ENCODE results near the gene ADD3.
"Not testable (repeated sequence)": the region's sequence is repeated elsewhere in the genome, so short reads cannot be mapped to it uniquely, and the experiment has no call there.

The ADD3 gene

DNA sequence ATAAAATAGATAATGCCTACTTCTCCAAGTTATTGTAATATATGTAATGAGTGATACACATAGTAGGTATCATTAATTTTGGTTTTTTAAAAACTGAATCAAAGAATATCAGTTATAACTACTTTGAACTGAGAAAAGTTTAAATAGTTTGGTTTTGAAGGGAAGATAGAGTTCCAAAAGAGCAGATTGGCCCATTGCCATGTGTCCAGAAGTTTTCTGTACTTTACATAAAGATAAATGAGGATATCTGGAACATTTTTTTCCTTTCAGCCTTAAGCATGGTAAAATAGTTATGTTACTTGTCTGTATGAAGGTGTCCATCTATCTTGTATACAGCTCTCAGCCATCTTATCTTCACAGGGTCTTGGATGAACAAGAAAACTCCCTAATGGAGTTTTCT is 101.7 kb downstream of the ADD3 start:
- TF ChIP-seq, protein P1, sequence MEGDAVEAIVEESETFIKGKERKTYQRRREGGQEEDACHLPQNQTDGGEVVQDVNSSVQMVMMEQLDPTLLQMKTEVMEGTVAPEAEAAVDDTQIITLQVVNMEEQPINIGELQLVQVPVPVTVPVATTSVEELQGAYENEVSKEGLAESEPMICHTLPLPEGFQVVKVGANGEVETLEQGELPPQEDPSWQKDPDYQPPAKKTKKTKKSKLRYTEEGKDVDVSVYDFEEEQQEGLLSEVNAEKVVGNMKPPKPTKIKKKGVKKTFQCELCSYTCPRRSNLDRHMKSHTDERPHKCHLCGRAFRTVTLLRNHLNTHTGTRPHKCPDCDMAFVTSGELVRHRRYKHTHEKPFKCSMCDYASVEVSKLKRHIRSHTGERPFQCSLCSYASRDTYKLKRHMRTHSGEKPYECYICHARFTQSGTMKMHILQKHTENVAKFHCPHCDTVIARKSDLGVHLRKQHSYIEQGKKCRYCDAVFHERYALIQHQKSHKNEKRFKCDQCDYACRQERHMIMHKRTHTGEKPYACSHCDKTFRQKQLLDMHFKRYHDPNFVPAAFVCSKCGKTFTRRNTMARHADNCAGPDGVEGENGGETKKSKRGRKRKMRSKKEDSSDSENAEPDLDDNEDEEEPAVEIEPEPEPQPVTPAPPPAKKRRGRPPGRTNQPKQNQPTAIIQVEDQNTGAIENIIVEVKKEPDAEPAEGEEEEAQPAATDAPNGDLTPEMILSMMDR (IDR thresholded peaks at IDR 0.05; ENCODE audit: control extremely low read depth, extremely low read depth, low read depth, missing control alignments) = no peak
- POLR2A ChIA-PET = no interaction called here
- CTCF ChIA-PET = interaction anchor here (0.7 to 2.6 kb wide), 4 partner anchors 11 to 491 kb away, joined by 3 to 11 read pairs (median 4); no protein-coding TSS in a partner anchor
- DNase-seq (ENCODE audit: extremely low spot score) = no peak

DNA sequence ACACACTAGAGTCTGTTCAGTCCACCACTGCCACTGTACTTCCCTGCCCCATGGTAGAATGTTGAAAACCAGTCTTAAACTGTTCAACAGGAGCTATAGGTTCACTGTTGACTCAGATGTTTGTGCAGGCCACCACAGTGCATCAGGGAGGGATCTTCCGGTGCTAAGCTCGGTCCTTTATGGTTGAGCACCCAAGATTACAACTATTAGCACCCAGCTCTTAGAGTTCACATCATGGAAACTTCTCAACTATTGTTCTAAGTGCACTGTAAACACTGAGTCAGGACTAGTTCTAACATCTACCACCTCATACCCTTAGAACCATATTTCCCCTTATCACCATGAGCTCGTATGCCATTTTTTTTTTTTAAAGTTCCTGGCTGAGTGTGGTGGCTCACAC is 102.6 kb downstream of the ADD3 start:
- no peak for DNase-seq (ENCODE audit: extremely low spot score)
- CTCF ChIA-PET = interaction anchor here (1.5 to 2.6 kb wide), 2 partner anchors 11 to 14 kb away, joined by 4 to 11 read pairs; no protein-coding TSS in a partner anchor

DNA sequence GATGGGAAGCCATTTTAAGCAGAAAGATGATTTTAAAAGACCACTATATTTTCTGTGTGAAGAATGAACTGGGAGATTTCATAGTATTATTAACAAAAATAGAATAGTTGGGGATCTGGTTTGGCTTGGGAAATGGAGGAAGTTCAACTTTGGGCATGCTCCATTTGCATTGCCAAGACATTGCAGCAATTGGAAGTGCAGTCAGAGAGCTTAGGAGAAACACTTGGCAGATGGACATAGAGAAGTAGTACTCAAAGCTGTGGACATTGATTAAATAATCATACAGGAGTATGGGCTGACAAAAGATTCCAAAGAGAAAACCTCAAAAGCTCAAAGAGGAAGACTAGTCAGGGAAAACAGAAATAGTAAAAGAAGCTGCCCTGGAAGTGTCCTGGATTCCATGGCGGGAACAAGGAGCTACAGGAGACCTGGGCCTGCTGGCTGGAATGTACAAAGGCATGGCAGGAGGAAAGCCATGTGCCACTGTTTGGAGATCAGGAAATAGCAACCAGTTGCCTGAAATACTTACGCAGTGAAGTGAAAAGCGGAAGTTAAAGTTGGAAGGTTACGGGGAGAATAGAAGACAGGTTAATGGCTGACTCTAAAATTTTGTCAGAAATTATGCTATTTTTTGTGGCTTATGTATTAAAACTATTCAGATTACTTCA is 106.0 kb downstream of the ADD3 start:
- POLR2A ChIA-PET = no interaction called here
- TF ChIP-seq, protein P1 (IDR thresholded peaks at IDR 0.05; ENCODE audit: control extremely low read depth, extremely low read depth, low read depth, missing control alignments) = no peak
- CTCF ChIA-PET = interaction anchor here (1.6 to 2.7 kb wide), 2 partner anchors 9 to 11 kb away, joined by 3 to 5 read pairs; no protein-coding TSS in a partner anchor
- DNase-seq (ENCODE audit: extremely low spot score) = no peak

More for the DNA sequence above, 102.6 kb downstream of the ADD3 start:
- TF ChIP-seq, protein P1 (IDR thresholded peaks at IDR 0.05; ENCODE audit: control extremely low read depth, extremely low read depth, low read depth, missing control alignments) = no peak
- POLR2A ChIA-PET = no interaction called here

DNA sequence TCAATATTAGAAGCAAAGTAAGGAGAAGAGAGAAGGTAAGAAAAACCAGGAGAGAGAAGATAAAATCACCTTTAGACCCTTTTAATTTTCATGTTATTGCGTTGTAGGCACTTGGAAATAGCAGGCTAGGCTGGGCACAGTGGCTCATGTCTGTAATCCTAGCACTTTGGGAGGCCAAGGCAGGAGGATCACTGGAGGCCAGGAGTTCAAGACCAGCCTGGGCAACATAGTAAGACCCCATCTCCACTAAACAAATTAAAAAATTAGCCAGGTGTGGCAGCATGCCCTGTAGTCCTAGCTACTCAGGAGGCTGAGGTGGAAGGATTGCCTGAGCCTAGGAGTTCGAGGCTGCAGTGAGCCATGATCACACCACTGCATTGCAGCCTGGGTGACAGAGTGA is 106.9 kb downstream of the ADD3 start:
- DNase-seq (ENCODE audit: extremely low spot score) = not testable (repeated sequence)
- CTCF ChIA-PET = interaction anchor here (1.6 to 2.7 kb wide), 2 partner anchors 10 to 12 kb away, joined by 3 to 5 read pairs; no protein-coding TSS in a partner anchor

DNA sequence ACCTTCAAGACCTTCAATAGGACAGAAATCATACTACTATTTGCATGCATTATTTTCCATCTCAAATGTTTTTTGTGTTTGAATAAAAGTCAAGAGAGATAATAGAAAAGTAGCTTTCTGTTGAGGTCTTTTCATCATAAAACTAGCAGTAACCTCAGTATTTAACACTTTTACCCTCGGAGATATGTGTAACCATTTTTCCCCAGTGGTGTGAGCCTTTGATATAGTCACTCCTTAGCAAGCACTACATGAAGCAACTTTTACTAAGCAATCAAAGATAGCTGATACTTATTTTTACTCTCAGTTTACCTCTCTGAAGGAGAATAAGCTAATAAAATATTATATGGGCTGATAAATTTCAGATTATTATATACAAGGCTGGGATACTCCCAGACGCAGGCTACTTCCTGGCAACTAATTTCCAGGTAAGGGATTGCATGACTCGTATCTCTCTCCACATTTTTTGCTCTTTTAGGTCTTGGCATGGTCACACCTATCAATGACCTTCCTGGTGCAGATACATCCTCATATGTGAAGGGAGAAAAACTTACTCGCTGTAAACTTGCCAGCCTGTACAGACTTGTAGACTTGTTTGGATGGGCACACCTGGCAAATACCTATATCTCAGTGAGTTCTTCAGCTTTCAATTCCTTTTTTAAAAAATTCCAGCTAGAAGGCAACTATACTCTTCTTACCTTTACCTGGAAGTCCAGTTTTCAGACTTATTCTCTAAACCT is 108.2 kb downstream of the ADD3 start:
- ChIA-PET POLR2A (no interaction called here), CTCF (interaction anchor here (1.2 to 2.7 kb wide), 2 partner anchors 11 to 22 kb away, joined by 5 to 8 read pairs; no protein-coding TSS in a partner anchor)
- TF ChIP-seq, protein P1 (IDR thresholded peaks at IDR 0.05; ENCODE audit: control extremely low read depth, extremely low read depth, low read depth, missing control alignments) = no peak
- no peak for DNase-seq (ENCODE audit: extremely low spot score)

More for the DNA sequence above, 106.9 kb downstream of the ADD3 start:
- POLR2A ChIA-PET = not testable (repeated sequence)

DNA sequence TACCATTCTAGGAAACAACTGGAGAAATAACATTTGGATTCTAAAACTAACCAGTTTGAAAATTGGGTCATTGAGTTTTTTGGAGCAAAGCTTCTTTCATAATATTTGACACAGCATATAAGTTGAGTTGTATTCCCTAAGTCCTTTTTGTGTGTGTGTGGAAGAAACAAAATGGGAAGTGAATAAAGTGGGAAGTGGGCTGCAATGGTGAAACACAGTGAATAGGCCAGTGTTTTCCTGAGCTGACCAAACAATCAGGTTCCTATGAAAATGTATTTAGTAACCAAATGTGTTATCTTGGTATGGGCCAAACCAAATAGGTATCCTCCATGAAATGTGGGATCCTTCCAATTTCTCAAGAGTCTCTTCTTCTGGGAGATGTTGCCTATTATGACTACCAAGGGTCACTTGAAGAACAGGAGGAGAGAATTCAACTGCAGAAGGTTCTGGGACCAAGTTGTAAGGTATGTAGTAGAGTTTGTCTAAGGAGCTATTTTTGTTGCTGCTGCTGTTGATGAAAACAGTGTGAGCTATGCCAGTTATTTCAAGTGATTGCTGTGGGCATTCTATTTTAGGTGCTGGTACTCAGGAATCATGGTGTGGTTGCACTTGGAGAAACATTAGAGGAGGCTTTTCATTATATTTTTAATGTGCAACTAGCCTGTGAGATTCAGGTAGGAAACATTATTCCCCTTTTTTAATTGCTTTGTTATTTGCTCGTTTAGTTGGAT is 111.3 kb downstream of the ADD3 start:
- CTCF ChIA-PET = interaction anchor here (0.9 to 1.8 kb wide), 6 partner anchors 10 to 33 kb away, joined by 3 to 6 read pairs (median 4); no protein-coding TSS in a partner anchor
- POLR2A ChIA-PET = no interaction called here
- no peak for DNase-seq (ENCODE audit: extremely low spot score)

More for the DNA sequence above, 111.3 kb downstream of the ADD3 start:
- TF ChIP-seq, protein P1 (IDR thresholded peaks at IDR 0.05; ENCODE audit: control extremely low read depth, extremely low read depth, low read depth, missing control alignments) = no peak
